ENCODE measurements around the gene LAP3. TPM values are rescaled to one million over a fixed set of nuclear protein-coding genes. Genes with fewer than 3 reads are reported as not detected.
"Not testable (repeated sequence)": the region's sequence is repeated elsewhere in the genome, so short reads cannot be mapped to it uniquely, and the experiment has no call there.

Gene LAP3
- polyA plus RNA-seq: 100 to 1,000 TPM in 1 of 3 donors, 10 to 100 TPM in 2; 30.7 to 101 (median 74.3) TPM

DNA sequence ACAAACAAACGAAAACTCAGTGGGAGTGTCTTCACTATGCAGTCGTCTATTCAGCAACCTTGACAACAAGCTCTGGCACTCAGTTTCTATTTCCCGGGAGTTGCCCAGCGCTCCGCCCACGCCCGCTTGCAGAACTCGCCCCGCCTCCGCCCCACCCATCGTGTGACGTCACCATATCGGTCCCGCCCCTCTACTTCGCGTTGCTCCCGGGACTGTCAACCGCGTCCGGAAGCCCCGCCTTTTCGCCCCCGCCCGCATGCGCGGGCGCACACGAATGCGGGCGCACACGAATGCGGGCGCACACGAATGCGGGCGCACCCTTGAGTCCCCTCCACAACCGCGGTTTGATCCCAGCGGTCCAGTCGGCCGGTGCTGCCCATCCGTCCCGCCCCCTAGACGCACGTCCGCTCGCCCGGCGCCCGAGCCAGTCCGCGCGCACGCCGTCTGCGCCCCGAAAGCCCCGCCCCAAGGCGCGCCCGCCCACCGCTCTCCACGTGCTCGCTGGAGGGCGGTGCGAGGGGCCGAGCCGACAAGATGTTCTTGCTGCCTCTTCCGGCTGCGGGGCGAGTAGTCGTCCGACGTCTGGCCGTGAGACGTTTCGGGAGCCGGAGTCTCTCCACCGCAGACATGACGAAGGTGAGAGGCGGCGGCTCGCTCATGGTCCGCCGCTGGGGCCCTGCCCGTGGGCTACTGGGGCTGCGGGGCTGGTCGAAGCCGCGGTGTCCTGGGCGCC, at the start of gene LAP3:
Gene LAP3 (plus strand): TSS at position 267 of the 733 bp plus-strand sequence. CDS start 268 bp downstream, at position 535.
- 0 to 1% (median 0%) methylated on average over 88 to 91 of the region's 91 CpGs for WGBS, 3 donors
- H3K27ac ChIP-seq (ENCODE audit: low read depth, low read length): peak within 1 kb of the TSS; percentile 73

DNA sequence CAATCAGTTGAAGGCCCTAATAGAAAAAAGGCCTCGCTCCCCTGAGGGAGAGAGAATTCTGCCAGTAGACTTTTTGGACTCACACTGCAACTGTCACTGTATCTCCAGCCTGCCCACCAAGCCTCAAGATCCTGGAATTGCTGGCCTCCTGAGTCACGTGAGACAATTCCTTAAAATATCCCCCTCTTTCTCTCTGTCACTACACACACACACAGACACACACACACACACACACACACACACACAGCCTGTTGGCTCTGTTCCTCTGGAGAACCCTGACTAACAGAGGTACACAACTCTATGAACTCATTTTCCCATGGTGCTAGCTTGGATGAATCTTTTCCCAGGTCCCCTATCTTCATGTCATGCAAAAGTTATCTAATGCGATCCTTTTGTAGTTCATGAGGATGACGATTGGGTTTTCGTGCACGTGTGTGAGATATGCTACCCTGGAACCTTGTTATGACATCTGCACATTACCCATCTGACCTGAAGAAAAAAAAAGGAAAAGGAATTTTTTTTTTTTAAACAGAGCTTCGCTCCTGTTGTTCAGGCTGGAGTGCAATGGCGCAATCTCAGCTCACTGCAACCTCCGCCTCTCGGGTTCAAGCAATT, 48.3 kb upstream of the LAP3 start:
- no peak overlapping the region for H3K27ac ChIP-seq (ENCODE audit: low read depth, low read length)
- 85 to 87% (median 87%) methylated on average over 10 of the region's 10 CpGs for WGBS, 3 donors

DNA sequence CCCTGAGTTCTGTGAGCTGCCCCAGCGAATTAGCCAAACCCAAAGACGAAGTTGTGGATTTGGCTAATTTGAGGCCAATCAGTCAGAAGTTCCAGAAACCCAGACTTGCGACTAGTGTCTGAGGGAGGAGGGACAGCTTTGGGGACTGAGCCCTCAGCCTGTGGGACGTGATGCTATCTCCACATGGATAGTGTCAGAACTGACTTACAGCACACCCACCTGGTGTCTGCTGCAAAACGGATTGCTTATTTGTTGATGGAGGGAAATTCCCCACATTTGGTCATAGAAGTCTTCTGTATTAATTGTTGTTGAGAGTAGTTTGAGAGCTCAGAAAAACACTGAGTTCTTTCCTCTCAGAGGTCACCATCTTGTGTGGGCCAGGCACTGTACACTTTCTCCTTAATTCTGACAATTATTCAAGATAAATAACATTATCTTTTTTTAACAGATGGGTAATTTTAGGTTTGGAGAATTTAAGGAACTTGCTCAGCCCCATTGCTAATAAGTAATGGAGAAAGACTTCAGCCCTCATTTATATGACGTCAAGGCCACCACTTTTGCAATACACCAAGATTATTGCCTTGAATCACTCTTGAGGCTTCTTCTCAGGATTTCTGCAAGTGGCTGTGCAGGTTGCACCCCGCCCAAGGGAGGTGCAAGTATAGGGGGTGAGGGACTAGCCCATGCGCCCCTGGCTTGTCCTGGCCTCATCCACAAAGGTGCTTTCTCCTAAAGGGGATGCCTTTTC, 45.3 kb upstream of the LAP3 start:
- WGBS, 3 donors: 65 to 71% (median 69%) methylated on average over 8 of the region's 8 CpGs

DNA sequence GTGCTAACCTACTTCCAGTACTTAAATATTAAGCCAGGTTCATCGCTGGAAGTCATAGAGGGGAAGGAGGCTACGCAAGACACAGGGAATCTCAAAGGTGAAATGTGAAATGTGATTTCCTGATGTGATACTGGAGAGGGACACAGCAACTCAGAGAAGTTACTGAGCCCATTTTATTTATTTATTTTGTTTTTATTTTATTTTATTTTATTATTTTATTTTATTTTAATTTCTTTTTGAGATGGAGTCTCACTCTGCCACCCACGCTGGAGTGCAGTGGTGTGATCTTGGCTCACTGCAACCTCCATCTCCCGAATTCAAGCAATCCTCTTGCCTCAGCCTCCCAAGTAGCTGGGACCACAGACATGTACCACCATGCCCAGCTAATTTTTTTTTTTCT, 42.3 kb upstream of the LAP3 start:
- 91 to 95% (median 92%) methylated on average over 4 of the region's 4 CpGs for WGBS, 3 donors

More for the DNA sequence above, 45.3 kb upstream of the LAP3 start:
- H3K27ac ChIP-seq (ENCODE audit: low read depth, low read length): no peak overlapping the region

DNA sequence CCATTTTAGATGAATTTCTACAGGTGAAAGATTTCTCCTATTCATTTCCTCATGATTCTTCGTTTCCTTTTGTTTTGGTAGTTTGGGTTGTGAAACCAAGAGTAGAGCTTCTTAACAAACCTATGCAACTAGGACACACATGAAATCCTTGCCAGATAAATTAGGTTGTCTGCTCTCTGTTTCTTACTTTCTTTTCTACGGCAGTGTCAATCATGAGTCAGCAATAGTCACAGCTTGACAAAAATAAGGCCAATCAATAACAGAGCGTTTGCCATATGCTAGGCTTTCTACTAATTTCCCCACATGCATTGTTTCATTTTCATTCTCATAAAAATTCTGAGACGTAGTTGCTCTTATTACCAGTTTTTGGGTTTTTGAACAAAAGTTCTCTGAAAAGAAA, 41.8 kb upstream of the LAP3 start:
- H3K27ac ChIP-seq (ENCODE audit: low read depth, low read length): no peak overlapping the region
- WGBS, 3 donors: 55 to 81% (median 73%) methylated on average over 4 of the region's 4 CpGs

More for the DNA sequence above, 42.3 kb upstream of the LAP3 start:
- H3K27ac ChIP-seq (ENCODE audit: low read depth, low read length): no peak overlapping the region

DNA sequence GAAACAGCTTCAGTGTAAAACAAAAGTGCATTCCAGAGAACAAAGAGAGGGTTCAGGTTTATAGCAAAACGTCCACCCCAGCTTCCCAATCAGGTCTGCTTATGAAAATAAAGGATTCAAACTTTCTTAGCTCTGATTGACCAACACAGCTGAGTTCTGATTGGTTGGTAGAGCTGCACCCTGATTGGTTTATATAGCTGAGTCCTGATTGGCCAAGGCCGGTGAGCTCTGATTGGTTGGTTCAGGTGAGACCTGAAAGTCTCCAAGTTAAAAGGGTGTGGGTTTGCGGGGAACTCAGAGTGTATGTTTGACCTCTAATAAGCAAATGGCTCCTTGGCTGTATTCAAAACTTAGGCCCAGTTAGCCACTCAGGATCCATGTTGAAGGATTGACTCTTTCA, 41.1 kb upstream of the LAP3 start:
- H3K27ac ChIP-seq (ENCODE audit: low read depth, low read length): no peak overlapping the region
- WGBS, 3 donors: 80 to 85% (median 85%) methylated on average over 3 of the region's 3 CpGs

DNA sequence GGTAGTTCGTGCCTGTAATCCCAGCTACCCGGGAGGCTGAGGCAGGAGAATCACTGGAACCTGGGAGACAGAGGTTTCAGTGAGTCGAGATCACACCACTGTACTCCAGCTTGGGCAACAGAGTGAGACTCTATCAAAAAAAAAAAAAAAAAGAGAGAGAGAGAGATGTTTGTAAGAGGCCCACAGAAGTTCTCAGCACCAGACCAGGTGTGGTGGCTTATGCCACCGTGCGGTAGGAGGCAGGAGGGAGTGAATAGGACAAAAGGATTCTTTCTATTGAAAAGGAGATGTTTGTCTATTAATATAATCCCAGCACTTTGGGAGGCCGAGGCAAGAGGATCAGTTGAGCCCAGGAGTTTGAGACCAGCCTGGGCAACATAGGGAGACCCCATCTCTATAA, 39.9 kb upstream of the LAP3 start:
- WGBS, 3 donors: 87 to 93% (median 90%) methylated on average over 6 of the region's 6 CpGs
- H3K27ac ChIP-seq (ENCODE audit: low read depth, low read length): not testable (repeated sequence)

DNA sequence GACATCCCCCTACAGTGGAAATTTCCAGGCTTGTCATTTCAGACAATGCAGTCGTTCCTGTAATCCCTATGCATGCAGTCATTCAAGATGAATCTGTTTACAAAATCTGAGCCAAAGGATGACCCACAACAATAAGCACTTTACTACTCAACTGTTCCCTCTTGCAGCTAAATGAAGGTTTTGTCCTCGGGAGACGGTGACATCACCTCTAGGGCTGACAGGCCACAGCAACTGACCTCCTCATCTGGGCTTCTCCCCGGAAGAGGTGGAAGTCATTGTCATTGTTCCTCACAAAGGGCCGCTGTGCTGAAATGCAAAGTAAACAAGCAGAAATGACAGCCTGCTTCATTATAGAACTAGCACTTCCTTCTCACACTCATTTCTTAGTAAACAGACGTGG, 32.8 kb upstream of the LAP3 start:
- H3K27ac ChIP-seq (ENCODE audit: low read depth, low read length): no peak overlapping the region
- 26 to 32% (median 30%) methylated on average over 6 of the region's 6 CpGs for WGBS, 3 donors

DNA sequence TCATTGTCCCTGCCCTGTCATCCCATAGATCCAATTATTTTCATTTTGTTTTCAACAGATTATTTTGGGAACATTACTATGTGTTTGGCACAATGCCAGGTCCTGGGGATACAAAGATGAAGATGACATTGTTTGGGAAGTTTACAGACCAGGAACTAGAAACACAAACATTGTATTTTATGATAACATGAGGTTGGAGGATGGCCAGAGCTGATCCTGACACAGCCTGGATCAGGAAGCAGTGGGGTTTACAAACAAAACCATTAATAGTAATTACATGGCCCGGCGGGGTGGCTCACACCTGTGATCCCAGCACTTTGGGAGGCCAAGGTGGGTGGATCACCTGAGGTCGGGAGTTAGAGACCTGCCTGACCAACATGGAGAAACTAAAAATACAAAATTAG, 32.2 kb upstream of the LAP3 start:
- WGBS, 3 donors: 47 to 58% (median 55%) methylated on average over 3 of the region's 3 CpGs
- no peak overlapping the region for H3K27ac ChIP-seq (ENCODE audit: low read depth, low read length)

DNA sequence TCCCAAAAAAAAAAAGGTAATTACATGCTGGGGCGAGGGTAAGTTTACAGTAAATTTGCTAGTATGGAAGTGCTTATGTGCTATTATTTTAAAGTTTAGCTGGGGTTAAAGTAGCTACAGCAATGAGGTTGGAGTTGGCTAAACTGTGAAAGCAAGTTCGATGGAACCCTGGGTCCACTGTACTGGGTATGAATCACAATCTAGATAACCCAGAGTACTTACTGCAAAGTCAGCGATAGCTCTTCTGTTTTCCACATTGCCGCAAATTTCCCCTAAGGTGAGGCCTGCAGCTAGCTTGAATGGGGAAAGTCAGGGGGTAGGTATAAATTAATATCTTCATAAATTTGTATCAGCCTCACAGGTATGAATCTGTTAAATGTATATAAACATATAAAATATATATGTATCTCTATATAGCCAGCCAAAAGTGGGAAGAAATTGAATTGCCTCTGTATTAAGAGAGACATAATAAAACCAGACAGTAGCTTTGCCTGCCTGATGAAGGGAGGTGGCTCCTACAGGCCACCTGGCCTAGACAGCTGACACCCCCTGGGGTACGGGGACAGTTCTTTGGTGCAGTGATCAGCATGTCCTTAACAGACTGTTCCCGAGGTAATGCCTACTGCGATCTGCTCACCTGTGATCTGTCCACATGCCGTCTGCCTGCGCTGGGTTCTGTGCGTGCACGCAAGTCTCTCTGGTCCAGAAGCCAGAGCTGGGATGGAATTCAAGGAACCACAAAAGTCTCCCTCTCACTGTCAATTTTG, 31.4 kb upstream of the LAP3 start:
- WGBS, 3 donors: 72 to 74% (median 74%) methylated on average over 11 of the region's 11 CpGs
- no peak overlapping the region for H3K27ac ChIP-seq (ENCODE audit: low read depth, low read length)

DNA sequence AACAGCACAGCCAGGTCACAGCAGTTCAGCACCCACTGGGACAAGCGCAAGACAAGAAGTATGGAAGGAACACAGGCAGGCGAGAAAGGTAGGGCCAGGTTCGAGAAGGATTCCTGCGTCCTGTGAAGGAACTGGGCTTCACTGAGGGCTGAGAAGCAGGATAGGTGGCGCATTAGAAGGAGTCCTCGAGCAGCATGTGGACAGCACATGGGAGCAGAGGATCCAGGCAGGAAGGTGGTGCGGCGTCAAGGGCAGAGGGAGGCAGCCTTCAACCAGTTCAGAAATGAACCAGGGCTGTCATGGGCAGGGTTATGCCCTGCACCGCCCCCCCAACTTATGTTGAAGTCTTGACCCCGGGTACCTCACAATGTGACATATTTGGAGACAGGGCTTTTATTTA, 30.8 kb upstream of the LAP3 start:
- WGBS, 3 donors: 78 to 87% (median 85%) methylated on average over 10 of the region's 10 CpGs
- no peak overlapping the region for H3K27ac ChIP-seq (ENCODE audit: low read depth, low read length)

DNA sequence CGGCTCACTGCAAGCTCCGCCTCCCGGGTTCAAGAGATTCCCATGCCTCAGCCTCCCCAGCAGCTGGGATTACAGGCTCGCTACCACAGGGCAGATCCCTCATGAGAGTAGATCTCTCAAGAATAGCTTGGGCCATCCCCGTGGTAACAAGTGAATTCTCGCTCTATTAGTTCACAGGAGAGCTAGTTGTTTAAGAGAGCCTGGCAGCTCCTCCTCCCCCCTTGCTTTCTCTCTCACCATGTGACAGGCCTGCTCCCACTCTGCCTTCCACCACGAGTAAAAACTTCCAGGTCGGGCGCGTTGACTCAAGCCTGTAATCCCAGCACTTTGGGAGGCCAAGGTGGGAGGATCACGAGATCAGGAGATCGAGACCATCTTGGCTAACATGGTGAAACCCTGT, 30.3 kb upstream of the LAP3 start:
- H3K27ac ChIP-seq (ENCODE audit: low read depth, low read length): no peak overlapping the region
- 76 to 84% (median 84%) methylated on average over 12 of the region's 12 CpGs for WGBS, 3 donors

DNA sequence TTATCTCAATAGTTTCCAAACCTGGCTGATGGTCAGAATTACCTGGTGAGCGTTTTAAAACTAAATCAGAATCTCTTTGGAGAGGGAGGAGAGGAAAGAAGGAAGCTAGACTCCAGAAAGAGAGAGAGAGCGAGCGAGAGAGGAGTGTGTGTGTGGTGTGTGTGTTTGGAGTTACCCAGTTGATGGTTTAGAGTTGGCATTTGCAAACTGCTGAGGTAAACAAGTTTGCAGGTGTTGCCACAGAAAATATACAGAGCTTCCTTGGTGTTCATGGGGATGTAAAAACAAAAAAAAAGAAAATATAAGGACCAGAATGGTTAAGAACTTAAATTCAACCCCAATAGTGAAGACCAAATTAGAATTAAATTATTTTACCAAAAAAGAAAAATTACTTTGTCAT, 26.4 kb upstream of the LAP3 start:
- H3K27ac ChIP-seq (ENCODE audit: low read depth, low read length): no peak overlapping the region
- 83 to 92% (median 88%) methylated on average over 3 of the region's 3 CpGs for WGBS, 3 donors

DNA sequence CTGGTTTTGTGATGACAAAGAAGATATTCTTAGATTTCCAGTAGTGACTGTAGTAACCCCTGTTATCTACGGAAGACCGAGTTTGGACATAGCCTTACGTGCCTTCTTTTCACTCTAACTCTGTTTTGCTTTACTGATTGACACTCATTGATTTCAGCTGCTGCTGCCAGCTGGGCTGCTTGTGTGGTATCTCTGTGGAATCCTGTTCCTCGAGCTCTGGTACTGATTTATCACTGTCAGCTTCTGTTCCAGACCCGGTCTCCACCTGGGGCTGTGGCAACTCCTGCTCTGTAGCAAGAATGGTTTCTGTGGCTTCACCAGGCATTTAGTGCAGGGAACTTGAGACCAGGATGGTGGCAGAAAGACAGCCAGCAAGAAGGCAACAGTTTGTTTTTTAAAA, 24.6 kb upstream of the LAP3 start:
- H3K27ac ChIP-seq (ENCODE audit: low read depth, low read length): no peak overlapping the region
- 24 to 53% (median 45%) methylated on average over 5 of the region's 5 CpGs for WGBS, 3 donors

DNA sequence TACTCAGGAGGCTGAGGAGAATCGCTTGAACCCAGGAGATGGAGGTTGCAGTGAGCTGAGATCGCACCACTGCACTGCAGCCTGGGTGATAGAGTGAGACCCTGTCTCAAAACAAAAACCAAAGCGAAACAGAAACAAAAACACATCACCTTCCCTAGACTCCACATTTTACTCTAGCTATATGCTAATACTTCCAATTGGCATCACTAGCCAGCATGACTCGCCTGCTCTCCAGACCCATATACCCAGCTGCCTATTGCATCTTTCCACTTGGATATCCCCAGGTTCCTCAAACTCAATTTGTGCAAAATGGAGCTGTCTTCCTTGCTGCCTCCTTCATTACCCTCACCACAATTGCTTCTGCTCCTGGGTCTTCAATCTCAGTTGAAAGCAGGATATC, 22.4 kb upstream of the LAP3 start:
- WGBS, 3 donors: 66 to 80% (median 75%) methylated on average over 4 of the region's 4 CpGs
- H3K27ac ChIP-seq (ENCODE audit: low read depth, low read length): no peak overlapping the region

DNA sequence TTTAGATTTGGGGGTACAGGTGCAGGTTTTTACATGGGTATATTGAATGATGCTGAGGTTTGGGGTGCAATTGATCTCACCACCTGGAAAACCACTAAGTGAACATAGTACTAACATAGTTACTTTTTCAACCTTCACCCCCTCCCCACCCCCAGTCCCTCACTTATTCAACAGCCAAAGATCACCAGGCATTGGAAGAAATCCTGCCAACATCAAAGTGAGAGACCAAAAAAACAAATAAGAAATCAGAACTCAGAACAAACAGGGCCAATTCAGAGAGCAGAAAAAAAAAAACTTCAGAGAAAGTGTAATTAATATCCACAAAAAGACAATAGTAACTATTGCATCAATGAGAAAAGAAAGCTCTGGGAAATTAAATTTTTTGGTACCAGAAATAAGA, 20.5 kb upstream of the LAP3 start:
- H3K27ac ChIP-seq (ENCODE audit: low read depth, low read length): no peak overlapping the region

DNA sequence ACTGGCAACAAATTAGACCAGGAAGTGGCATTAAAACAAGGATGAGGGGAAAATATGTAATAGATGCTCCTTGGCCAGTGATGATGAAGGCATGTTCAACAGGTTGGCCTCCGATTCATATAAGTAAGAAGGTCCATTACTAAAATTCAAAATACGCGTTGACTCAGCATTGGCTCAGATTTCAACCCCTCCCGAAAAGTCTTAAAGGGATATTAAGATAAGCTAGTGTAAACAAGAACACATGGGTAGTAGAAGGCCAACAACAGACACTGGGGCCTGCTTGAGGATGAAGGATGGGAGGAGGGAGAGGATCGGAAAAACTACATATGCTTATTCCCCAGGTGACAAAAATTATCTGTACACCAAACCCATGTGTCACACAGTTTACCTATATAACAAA, 19.1 kb upstream of the LAP3 start:
- 56 to 75% (median 73%) methylated on average over 5 of the region's 5 CpGs for WGBS, 3 donors

DNA sequence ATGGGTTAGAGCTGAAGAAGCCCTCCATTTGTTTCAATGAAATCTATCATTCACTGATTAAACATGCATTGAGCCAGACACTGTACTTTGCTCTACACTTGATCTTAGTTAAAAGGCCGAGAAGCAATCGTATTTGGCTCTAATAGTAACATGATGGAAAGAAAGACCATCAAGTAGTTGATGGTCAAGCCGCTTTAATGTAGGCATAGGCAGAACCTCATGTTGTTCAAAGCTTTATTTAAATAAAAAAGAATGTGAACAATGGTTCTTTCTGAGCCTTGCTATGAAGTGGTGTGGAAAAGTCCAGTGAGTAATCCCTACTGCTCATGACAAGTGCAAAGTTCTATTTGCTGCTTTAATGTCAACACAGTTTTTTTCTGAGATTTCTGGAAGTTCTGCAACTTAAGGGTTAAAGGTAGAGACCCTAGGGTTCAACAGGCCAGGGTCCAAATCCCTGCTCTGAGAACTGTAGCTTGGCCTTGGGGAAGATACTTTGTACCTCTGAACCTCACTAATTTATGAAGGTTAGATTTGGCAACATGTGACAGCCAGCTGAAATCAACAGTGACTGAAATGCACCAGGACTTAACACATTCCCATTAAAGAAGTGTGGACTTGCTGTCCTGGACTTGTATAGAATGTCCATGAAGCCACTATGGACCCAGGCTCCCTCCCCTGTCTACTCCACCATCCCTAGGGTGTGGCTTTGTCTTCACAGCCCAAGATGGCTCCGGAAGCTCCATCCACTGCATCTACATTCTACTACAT, 17.9 kb upstream of the LAP3 start:
- WGBS, 3 donors: 76 to 95% (median 91%) methylated on average over 4 of the region's 4 CpGs
- no peak overlapping the region for H3K27ac ChIP-seq (ENCODE audit: low read depth, low read length)

More for the DNA sequence above, 19.1 kb upstream of the LAP3 start:
- H3K27ac ChIP-seq (ENCODE audit: low read depth, low read length): no peak overlapping the region
